Coronary artery (tissue), 2 donors: Measurements from ENCODE around the gene SUMO2.
"Not testable (repeated sequence)": the region's sequence is repeated elsewhere in the genome, so short reads cannot be mapped to it uniquely, and the experiment has no call there.

Experiments used
- DNase-seq: peaks from one replicate; pipeline ENCODE4 v3.0.0-alpha.2; 2017; ENCODE audit warnings: low spot score
- H3K27ac ChIP-seq, 2 donors: fragments of 200-600 bp; sonication (generic); one replicate each; pipeline ENCODE4 v1.5.1; 2016 to 2019
- H3K4me3 ChIP-seq: fragments of 200-600 bp; sonication (generic); 2 replicates; pipeline ENCODE4 v1.5.1; 2016; ENCODE audit warnings: mild to moderate bottlenecking, moderate library complexity
- TF ChIP-seq, protein P1 (sequence below): fragments of 200-600 bp; sonication (generic); IDR thresholded peaks from one replicate; pipeline ENCODE4 v1.5.1; 2019; ENCODE audit warnings: antibody characterized with exemption

Gene SUMO2

DNA sequence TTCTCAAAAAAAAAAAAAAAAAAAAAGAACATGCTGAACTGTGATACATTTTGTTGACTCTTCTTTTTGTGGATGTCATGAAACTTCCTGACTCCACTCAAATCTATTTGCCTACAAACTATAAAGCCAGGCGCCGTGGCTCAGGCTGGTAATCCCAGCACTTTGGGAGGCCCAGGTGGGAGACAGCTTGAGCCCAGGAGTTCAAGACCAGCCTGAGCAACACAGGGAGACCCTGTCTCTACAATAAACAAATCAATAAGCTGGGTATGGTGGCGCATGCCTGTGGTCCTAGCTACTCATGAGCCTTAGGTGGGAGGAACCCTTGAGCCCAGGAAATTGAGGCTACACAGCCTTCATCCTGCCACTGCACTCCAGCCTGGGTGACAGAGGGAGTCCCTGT is 49.8 kb downstream of the SUMO2 start:
- no peak for DNase-seq
- H3K4me3 ChIP-seq, result no peak overlapping the region
- H3K27ac ChIP-seq, result no peak overlapping the region
- TF ChIP-seq, protein P1, sequence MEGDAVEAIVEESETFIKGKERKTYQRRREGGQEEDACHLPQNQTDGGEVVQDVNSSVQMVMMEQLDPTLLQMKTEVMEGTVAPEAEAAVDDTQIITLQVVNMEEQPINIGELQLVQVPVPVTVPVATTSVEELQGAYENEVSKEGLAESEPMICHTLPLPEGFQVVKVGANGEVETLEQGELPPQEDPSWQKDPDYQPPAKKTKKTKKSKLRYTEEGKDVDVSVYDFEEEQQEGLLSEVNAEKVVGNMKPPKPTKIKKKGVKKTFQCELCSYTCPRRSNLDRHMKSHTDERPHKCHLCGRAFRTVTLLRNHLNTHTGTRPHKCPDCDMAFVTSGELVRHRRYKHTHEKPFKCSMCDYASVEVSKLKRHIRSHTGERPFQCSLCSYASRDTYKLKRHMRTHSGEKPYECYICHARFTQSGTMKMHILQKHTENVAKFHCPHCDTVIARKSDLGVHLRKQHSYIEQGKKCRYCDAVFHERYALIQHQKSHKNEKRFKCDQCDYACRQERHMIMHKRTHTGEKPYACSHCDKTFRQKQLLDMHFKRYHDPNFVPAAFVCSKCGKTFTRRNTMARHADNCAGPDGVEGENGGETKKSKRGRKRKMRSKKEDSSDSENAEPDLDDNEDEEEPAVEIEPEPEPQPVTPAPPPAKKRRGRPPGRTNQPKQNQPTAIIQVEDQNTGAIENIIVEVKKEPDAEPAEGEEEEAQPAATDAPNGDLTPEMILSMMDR, result no peak

DNA sequence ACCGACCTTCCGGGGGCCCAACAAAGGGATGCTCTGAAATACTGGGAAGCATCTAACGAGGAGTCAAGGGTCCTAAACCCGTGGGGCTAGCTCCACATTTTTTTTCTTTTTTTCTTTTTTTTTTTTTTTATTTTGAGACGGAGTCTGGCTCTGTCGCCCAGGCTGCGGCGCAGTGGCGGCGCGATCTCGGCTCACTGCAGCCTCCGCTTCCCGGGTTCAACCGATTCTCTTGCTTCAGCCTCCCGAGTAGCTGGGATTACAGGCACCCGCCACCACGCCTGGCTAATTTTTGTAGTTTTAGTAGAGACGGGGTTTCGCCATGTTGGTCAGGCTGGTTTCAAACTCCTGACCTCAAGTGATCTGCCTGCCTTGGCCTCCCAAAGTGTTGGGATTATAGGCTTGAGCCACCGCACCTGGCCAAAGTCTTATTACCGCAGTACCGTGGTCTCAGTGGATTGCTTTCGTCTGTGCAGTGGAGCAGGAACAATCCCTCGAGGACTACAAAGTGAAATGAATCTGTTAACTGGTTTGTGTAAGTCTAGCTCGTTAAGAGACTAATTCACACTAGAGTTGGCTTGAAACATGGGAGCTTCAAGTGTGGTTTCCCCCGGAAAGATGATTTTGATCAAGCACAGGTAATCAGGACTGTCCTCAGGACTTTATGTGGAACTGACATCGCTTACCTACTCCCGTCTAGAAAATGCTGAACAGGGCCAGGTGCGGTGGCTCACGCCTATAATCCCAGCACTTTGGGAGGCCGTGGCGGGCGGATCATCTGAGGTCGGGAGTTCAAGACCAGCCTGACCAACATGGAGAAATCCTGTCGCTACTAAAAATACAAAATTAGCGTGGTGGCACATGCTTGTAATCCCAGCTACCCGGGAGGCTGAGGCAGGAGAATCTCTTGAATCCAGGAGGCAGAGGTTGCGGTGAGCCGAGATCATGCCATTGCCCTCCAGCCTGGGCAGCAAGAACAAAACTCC is 50.5 kb downstream of the SUMO2 start:
- peak overlapping the region; percentile 47 to 89 for H3K27ac ChIP-seq
- DNase-seq, result not testable (repeated sequence)
- H3K4me3 ChIP-seq, result peak overlapping the region; percentile 87

GRCh38 chr17:75131278-75132017 is 51.3 kb downstream of the SUMO2 start, which contains the start of gene NT5C:
Gene NT5C (minus strand): TSS chr17:75131742. CDS start chr17:75131707, 35 bp downstream.
- TF ChIP-seq, protein P1, result peak; percentile 42
- DNase-seq, result peak; percentile 86
- H3K4me3 ChIP-seq, result peak within 1 kb of the TSS; percentile 87
- H3K27ac ChIP-seq, result peak within 1 kb of the TSS; percentile 47 to 89

GRCh38 chr17:75130632-75131277 is 52.0 kb downstream of the SUMO2 start:
- peak overlapping the region; percentile 47 to 89 for H3K27ac ChIP-seq
- peak overlapping the region; percentile 87 for H3K4me3 ChIP-seq
- TF ChIP-seq, protein P1, result no peak
- DNase-seq, result no peak

- H3K27ac ChIP-seq, result peak overlapping the region in 1 of 2 donors; percentile 89
- H3K4me3 ChIP-seq, result peak overlapping the region; percentile 87
- no peak for DNase-seq
- TF ChIP-seq, protein P1, result no peak
These were observed 52.6 kb downstream of the SUMO2 start for GRCh38 chr17:75130059-75130631.

DNA sequence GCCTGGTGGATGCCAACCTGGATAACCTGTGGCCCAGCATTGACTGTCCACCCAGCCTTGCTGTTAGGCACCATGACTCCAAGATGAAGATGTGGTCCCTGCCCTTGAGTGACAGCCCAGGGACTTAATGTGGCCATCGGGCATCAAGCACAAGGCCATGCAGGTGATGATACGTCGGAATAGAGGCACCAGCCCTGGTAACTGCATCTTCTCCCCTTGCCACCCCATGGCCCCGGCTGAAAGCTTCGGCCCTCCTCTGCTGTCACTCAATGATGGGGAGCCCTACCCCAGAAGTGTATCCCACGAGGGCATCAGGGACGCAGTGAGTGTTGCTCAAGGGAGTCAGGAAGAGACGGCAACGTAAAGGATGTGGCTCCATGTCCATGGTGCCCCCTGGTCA is 53.2 kb downstream of the SUMO2 start:
- Histone ChIP-seq H3K27ac (no peak overlapping the region), H3K4me3 (no peak overlapping the region)
- TF ChIP-seq, protein P1, result no peak
- no peak for DNase-seq
